ENCODE measurements around the gene LENG9. TPM values are rescaled to one million over a fixed set of nuclear protein-coding genes. Genes with fewer than 3 reads are reported as not detected.

The LENG9 gene
- total RNA-seq, 1 donor from 2014 or later, result 3.7 TPM

GRCh38 chr19:54455786-54456422, 7.7 kb downstream of the LENG9 start:
- no peak for DNase-seq (ENCODE audit: low read depth)
- H3K4me1 ChIP-seq (ENCODE audit: insufficient read depth, low read length), result peaks cover 13% of the 10 kb centered on the region
- no peak overlapping the region for H3K4me3 ChIP-seq (ENCODE audit: insufficient read depth, low read depth, low read length)
- H3K79me2 ChIP-seq (ENCODE audit: insufficient read depth, low read length), result peaks cover 92% of the 10 kb centered on the region
- no peak overlapping the region for H3K4me2 ChIP-seq (ENCODE audit: low read length)
- peaks cover 36% of the 10 kb centered on the region for H3K36me3 ChIP-seq (ENCODE audit: insufficient read depth, low read length)
- Mint-ChIP-seq H3K9me3 (ENCODE audit: unreplicated experiment) (peaks cover 1% of the 10 kb centered on the region), H3K4me3 (ENCODE audit: unreplicated experiment) (no peak overlapping the region), H3K4me1 (ENCODE audit: low read depth, unreplicated experiment) (peaks cover 16% of the 10 kb centered on the region), H3K36me3 (ENCODE audit: low read depth, unreplicated experiment) (peaks cover 27% of the 10 kb centered on the region), H3K27ac (ENCODE audit: unreplicated experiment) (no peak overlapping the region), H3K27me3 (ENCODE audit: low read depth, unreplicated experiment) (no peaks in the 10 kb centered on the region)
- H4K20me1 ChIP-seq (ENCODE audit: insufficient read depth, low read length), result peaks cover 94% of the 10 kb centered on the region
- no peak overlapping the region for H2AFZ ChIP-seq (ENCODE audit: low read depth, low read length)
- no peaks in the 10 kb centered on the region for H3K9me3 ChIP-seq (ENCODE audit: insufficient read depth, low read depth, low read length)
- no peak for TF ChIP-seq EZH2 (IDR thresholded peaks at IDR 0.05; ENCODE audit: insufficient read depth, low read length)
- TF ChIP-seq CTCF (IDR thresholded peaks at IDR 0.05; ENCODE audit: insufficient read depth, low read depth, low read length), result no peak
- H3K27me3 ChIP-seq (ENCODE audit: insufficient read depth, low read length), result no peaks in the 10 kb centered on the region
- no peak overlapping the region for H3K9ac ChIP-seq (ENCODE audit: low read length)
- no peak overlapping the region for H3K27ac ChIP-seq (ENCODE audit: low read depth, low read length)
- FAIRE-seq, result no peak

GRCh38 chr19:54454781-54455675, 8.6 kb downstream of the LENG9 start:
- no peak for TF ChIP-seq EZH2 (IDR thresholded peaks at IDR 0.05; ENCODE audit: insufficient read depth, low read length)
- TF ChIP-seq CTCF (IDR thresholded peaks at IDR 0.05; ENCODE audit: insufficient read depth, low read depth, low read length), result no peak
- Histone ChIP-seq H3K36me3 (ENCODE audit: insufficient read depth, low read length) (peaks cover 36% of the 10 kb centered on the region), H3K27me3 (ENCODE audit: insufficient read depth, low read length) (no peaks in the 10 kb centered on the region), H3K9ac (ENCODE audit: low read length) (no peak overlapping the region), H3K9me3 (ENCODE audit: insufficient read depth, low read depth, low read length) (no peaks in the 10 kb centered on the region), H3K79me2 (ENCODE audit: insufficient read depth, low read length) (peaks cover 98% of the 10 kb centered on the region), H3K4me1 (ENCODE audit: insufficient read depth, low read length) (peaks cover 17% of the 10 kb centered on the region), H3K4me3 (ENCODE audit: insufficient read depth, low read depth, low read length) (no peak overlapping the region), H3K4me2 (ENCODE audit: low read length) (no peak overlapping the region), H3K27ac (ENCODE audit: low read depth, low read length) (no peak overlapping the region), H2AFZ (ENCODE audit: low read depth, low read length) (no peak overlapping the region), H4K20me1 (ENCODE audit: insufficient read depth, low read length) (peaks cover 98% of the 10 kb centered on the region)
- Mint-ChIP-seq H3K4me1 (ENCODE audit: low read depth, unreplicated experiment) (peaks cover 19% of the 10 kb centered on the region), H3K36me3 (ENCODE audit: low read depth, unreplicated experiment) (peaks cover 27% of the 10 kb centered on the region), H3K27ac (ENCODE audit: unreplicated experiment) (no peak overlapping the region), H3K9me3 (ENCODE audit: unreplicated experiment) (peaks cover 2% of the 10 kb centered on the region), H3K4me3 (ENCODE audit: unreplicated experiment) (peak overlapping the region; percentile 14), H3K27me3 (ENCODE audit: low read depth, unreplicated experiment) (no peaks in the 10 kb centered on the region)
- FAIRE-seq (no peak), DNase-seq (ENCODE audit: low read depth) (no peak)
